Medulla oblongata (tissue), 1 donor: ENCODE data around the gene ST6GALNAC3.

Source experiments
- DNase-seq: peaks from one replicate; pipeline ENCODE4 v3.0.0-alpha.2; 2015; ENCODE audit errors: extremely low spot score

The ST6GALNAC3 gene

GRCh38 chr1:76247261-76247852 lies 172.8 kb downstream of the ST6GALNAC3 start:
- DNase-seq, result no peak

GRCh38 chr1:76250271-76250670 lies 175.7 kb downstream of the ST6GALNAC3 start:
- DNase-seq, result peak; percentile 53

DNA sequence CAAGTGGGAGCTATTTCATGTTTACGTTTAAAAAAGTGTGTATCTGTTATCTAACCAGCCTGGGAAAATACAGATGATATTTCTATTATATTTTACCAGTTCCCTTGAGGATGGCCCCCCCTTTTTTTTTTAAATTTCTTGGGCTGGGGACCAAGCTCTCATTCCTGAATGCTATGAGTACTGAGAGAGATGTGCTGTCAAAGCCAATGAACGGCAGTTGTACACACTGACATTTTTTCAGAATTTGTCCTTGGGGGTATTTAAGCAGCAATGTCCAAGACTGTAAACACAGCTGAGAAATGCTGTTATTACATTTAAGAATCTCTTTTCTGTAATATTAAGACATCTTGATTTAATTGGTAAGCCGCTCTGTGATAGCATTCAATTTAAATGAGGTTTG lies 177.9 kb downstream of the ST6GALNAC3 start:
- DNase-seq, result no peak

- no peak for DNase-seq
Observed at GRCh38 chr1:76254104-76255030, 179.8 kb downstream of the ST6GALNAC3 start.

GRCh38 chr1:76256289-76257223 lies 182.0 kb downstream of the ST6GALNAC3 start:
- no peak for DNase-seq

DNA sequence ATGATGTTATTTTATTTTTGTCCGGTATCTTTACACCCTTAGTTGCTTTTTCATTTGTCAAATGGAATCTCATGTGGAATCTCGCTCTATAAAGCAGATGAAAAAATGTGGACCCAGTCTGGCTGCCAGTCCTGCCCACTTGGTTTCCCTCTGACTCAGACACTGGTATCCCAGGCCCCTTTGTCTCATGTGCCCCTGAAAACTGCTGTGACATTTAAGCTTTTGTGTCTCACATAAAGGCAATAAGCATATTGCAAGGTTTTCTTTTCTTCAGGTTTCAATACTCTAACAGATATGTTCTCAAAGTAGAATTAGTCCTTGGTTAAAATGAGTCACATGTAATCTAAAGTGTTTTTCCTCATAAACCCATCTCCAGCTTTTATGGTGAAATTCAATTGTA lies 183.3 kb downstream of the ST6GALNAC3 start:
- DNase-seq, result no peak

DNA sequence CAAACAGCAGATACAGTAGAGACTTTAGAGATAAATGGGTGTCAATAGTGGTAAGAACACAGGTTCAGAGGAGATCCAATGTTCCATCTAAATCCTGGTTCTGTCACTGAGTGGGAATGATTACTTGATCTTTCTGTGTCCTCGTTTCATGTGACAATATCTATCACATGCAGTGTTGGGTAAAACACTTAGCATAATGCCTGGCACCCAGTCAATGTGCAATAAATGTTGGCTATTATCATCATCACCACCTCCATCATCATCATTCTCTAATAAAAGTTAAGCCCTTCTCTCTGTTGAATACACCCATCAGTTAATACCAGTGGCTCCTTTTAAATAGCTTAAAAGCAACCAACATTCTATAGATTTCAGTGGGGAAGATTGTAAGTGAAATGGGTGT lies 184.7 kb downstream of the ST6GALNAC3 start:
- DNase-seq, result no peak

GRCh38 chr1:76260279-76260678 lies 185.7 kb downstream of the ST6GALNAC3 start:
- DNase-seq, result no peak

GRCh38 chr1:76262601-76263000 lies 188.1 kb downstream of the ST6GALNAC3 start:
- no peak for DNase-seq

GRCh38 chr1:76264642-76265041 lies 190.1 kb downstream of the ST6GALNAC3 start:
- DNase-seq, result no peak

DNA sequence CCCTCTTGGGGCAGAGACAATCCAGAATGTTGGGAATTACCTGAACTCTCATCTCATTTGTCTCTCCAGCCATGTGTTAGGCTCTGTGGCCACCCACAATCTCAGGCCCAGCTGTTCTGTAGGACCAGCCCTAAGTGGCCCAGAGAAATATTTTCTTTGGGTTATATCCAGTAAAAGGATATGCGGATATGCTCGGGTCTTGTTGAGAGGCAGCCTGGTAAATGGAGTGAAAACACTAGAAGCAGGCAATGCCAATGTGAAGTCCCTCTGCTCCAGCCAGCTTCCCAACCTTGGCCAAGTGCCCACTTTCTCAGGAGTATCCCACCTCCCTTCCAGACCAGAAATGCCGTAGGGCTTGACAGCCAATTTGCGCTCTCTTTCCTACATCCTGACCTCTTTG lies 192.2 kb downstream of the ST6GALNAC3 start:
- DNase-seq, result no peak

GRCh38 chr1:76267631-76268030 lies 193.1 kb downstream of the ST6GALNAC3 start:
- DNase-seq, result no peak

GRCh38 chr1:76268341-76268740 lies 193.8 kb downstream of the ST6GALNAC3 start:
- no peak for DNase-seq

- no peak for DNase-seq
Observed at GRCh38 chr1:76269155-76269554, 194.6 kb downstream of the ST6GALNAC3 start.

DNA sequence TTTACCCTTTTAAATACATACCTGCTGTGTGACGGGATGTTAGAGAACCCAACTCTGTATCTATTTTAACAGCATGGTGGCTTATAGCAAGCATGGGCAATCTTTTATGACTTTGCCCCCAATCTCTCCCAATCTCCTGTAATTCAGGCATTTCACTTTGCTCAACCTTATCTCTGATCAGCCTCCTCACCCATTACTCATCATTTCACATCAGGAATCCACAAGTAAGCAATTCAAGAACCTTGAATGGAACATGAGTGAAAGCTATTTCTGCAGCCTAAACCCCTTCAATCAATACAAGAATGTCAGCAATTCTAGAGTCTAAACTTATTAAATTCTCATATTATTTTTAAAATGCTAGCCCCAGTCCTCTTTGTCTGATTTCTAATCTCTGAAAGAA lies 199.8 kb downstream of the ST6GALNAC3 start:
- no peak for DNase-seq

DNA sequence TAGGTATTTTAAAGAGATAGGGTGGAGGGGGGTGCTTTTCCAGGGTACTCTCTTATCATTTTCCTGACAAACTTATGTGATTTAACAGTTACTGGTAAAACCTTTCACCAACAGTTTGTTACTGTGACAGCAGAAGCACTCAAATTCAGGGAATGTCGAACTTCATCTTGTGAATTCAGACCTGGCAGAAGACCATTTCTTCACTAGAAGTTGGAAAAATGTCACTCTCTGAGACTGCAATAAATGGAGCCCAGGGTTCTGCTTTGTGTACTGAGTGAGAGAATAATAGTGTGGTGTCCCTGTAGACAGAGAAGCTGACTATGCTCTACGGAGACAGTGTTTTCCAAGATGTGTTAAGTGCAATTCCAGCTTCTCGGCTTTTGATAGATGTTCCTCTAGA lies 200.2 kb downstream of the ST6GALNAC3 start:
- DNase-seq, result no peak

GRCh38 chr1:76278711-76279100 lies 204.2 kb downstream of the ST6GALNAC3 start:
- DNase-seq, result no peak

DNA sequence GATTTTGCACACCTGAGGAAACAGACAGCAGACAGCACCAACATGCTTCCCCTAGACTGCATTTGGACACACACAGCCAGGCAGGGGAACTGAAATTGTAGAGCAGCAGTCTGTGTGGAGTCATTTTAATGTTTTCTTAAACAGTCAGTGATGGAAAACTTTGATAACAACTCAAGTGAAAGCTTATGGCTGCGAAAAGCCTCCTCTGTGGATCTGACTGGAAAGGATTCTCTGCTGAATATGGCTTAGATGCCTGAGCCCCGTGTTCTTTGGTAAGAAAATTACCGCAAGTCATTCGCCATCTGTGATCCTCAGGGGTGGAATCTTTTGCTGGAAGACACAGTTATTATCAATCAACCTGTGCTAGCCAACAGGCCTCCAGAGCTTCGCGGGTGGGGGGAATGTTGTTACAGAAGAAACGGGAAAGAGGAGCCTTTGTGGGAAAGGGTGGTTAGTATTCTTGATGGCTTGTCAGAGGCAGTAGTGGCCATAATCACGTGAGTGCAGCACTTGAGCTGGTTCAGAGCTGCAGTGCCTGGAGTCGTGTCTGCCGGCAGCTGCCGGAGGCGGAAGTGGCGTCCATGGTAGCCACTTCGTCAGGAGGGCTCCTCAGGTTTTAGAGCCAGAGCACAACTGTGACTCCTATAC lies 204.7 kb downstream of the ST6GALNAC3 start:
- peak; percentile 70 for DNase-seq

GRCh38 chr1:76281306-76281705 lies 206.8 kb downstream of the ST6GALNAC3 start:
- DNase-seq, result peak; percentile 43

DNA sequence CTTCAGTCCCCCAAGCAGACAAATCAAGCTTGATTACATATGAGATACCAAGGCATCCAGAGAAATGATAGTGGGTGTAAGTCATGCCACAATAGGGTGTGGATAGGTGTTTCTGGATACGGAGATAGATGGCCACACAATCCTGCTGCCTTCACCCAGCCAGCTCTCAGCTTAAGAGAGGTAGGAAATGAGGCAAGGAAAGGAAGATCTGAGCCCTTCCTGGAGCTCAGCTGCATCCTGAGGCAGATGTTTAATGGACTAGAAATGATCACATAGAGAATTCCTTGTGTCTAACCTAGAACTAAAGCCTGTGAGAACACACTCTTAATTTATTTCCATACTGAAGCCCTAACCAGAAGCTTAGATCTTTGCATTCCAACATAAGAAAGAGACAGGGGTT lies 210.3 kb downstream of the ST6GALNAC3 start:
- no peak for DNase-seq

DNA sequence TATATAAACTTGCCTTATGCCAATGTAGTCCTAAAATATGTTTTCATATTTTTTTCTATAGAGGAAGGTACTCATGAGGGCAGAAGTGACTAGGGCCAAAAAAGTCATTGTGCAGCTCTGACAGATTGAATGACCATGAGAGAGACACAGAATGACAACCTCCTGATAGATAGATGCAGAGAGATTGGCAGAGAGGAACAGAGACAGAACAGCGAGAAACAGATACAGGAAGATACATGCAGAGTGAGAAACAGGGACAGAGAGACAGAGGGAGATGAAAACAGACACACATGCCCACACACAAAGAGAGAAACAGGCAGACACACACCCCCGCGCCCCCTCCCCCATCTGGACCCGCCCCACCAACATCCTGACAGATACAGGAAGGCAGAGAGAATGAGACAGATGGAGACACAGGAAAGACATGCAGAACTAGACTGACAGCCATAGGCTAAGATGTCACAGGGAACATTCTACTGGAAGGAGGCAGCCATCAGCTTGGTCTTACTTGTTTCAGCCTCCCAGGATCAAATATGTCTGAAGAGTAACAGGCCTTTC lies 211.1 kb downstream of the ST6GALNAC3 start:
- no peak for DNase-seq
